Ovary (tissue), 9 donors: ENCODE data around the gene ABCC11. TPM values are rescaled to one million over a fixed set of nuclear protein-coding genes. Genes with fewer than 3 reads are reported as not detected.

Source experiments
- DNase-seq, 5 donors: peaks; one replicate each; pipeline ENCODE4 v3.0.0-alpha.2; 2019 to 2020
- H3K27ac ChIP-seq, 2 donors: fragments of 200-600 bp; one replicate each; pipeline versions ENCODE4 v1.5.1 to v1.8.0; 2019 to 2022
- H3K27me3 ChIP-seq: fragments of 200-600 bp; one replicate; pipeline ENCODE4 v1.8.0; 2022
- H3K36me3 ChIP-seq: fragments of 200-600 bp; sonication (generic); one replicate; pipeline ENCODE4 v1.5.1; 2019
- H3K4me1 ChIP-seq: one replicate; pipeline ENCODE4 v1.8.1; 2013; ENCODE audit warnings: mild to moderate bottlenecking, moderate library complexity; ENCODE audit not compliant: insufficient read depth
- H3K4me3 ChIP-seq: fragments of 200-600 bp; sonication (generic); one replicate; pipeline ENCODE4 v1.5.1; 2017
- H3K9me3 ChIP-seq, 2 donors: fragments of 200-600 bp in 1 of 2; sonication (generic) in 1 of 2; one replicate each; pipeline versions ENCODE4 v1.5.1 to v1.8.1; 2013 to 2019; ENCODE audit warnings: mild to moderate bottlenecking in 1 of 2, moderate library complexity in 1 of 2
- CTCF ChIP-seq, 3 donors: fragments of 450-650 bp in 2 of 3; fragments of 200-600 bp in 1 of 3; IDR thresholded peaks; one replicate each; pipeline versions ENCODE4 v1.5.1 to v1.8.0; 2016 to 2022; ENCODE audit warnings: antibody characterized with exemption in 3 of 3, mild to moderate bottlenecking in 1 of 3
- EP300 ChIP-seq: sonication (generic); formaldehyde crosslinking; IDR thresholded peaks from one replicate; pipeline ENCODE4 v1.6.1; 2017; ENCODE audit warnings: antibody characterized with exemption
- POLR2A ChIP-seq: fragments of 450-650 bp; IDR thresholded peaks from one replicate; pipeline ENCODE4 v1.6.1; 2017; ENCODE audit warnings: antibody characterized with exemption, mild to moderate bottlenecking, moderate library complexity
- WGBS, 3 donors: extraction: QIAGEN DNeasy Blood & Tissue Kit in 1 of 3; methylation state at CpG; one replicate each; pipeline versions ENCODE4 v1.1.5 to v1.1.7; 2013 to 2017; 5-methylcytosine and 5-hydroxymethylcytosine counted together
- intact Hi-C, 4 donors: fragments of 100-400 bp; cut with DNase I; formaldehyde crosslinking; loops; one replicate each; pipeline versions ENCODE4 v1.11.0 to v1.15.1; 2022 to 2023
- polyA plus RNA-seq, 2 donors: library from polyadenylated mRNA; stranded (reverse); fragments of 200-250 nt in 1 of 2; fragments of 350-450 nt in 1 of 2; fragmentation: Illumina TruSeq in 1 of 2; extraction: RNeasy Lipid Tissue Mini Kit (QIAGEN cat#74804) in 1 of 2; gene quantifications; one replicate each; pipeline ENCODE4 v1.2.3, GENCODE V29; 2013 to 2014
- total RNA-seq, 7 donors: library from RNA; depleted of rRNA in 2 of 7; stranded (reverse); fragments of >200 nt in 2 of 7; fragmentation: NEBNext Ultra II Directional in 3 of 7; extraction: Animal tissue kit (Norgen Biotek cat#: 25700) in 3 of 7; gene quantifications; one replicate each; pipeline versions ENCODE4 v1.1.0 to v1.2.4, GENCODE V29; 2016 to 2023
- donor health status: DM: no; HTN: no; CAD: no; lungs with moderate emphysema.
- donor health status: DM: no; HTN: no; CAD: no.
- donor health status: Bipolar disorder and iron deficiency.
- donor health status: DM: yes; HTN: yes; CAD: no.
- donor health status: DM: no; HTN: no; CAD: no.
- donor health status: DM: yes; HTN: yes; CAD: no.

The ABCC11 gene
- total and polyA plus RNA-seq, 9 donors: 0.07 to 5.2 (median 0.22) TPM; not detected in 3

GRCh38 chr16:48291754-48292153 lies 44.4 kb upstream of the ABCC11 start:
- Histone ChIP-seq H3K4me1 (no peaks in the 10 kb centered on the region), H3K27ac (no peak overlapping the region), H3K4me3 (no peak overlapping the region), H3K27me3 (no peaks in the 10 kb centered on the region), H3K9me3 (peaks cover 0 to 6% of the 10 kb centered on the region in 2 donors), H3K36me3 (no peaks in the 10 kb centered on the region)
- TF ChIP-seq POLR2A (no peak), CTCF (IDR thresholded peaks at IDR 0.05) (no peak), EP300 (no peak)
- intact Hi-C loops: no loop called here
- WGBS, 3 donors: 75 to 81% (median 78%) methylated on average over 4 of the region's 4 CpGs
- no peak for DNase-seq

- intact Hi-C loops: no loop called here
- no peaks in the 10 kb centered on the region for H3K36me3 ChIP-seq
- WGBS, 3 donors: 83 to 89% (median 84%) methylated on average over 3 of the region's 3 CpGs
- TF ChIP-seq CTCF (IDR thresholded peaks at IDR 0.05) (no peak), POLR2A (no peak), EP300 (no peak)
- H3K9me3 ChIP-seq: peaks cover 0 to 6% of the 10 kb centered on the region in 2 donors
- no peak for DNase-seq
- no peak overlapping the region for H3K4me3 ChIP-seq
- H3K27me3 ChIP-seq: no peaks in the 10 kb centered on the region
- H3K4me1 ChIP-seq: no peaks in the 10 kb centered on the region
- no peak overlapping the region for H3K27ac ChIP-seq
Observed at GRCh38 chr16:48291303-48291702, 44.0 kb upstream of the ABCC11 start.

- no peak overlapping the region for H3K4me3 ChIP-seq
- TF ChIP-seq POLR2A (no peak), EP300 (no peak), CTCF (IDR thresholded peaks at IDR 0.05) (no peak)
- no peaks in the 10 kb centered on the region for H3K4me1 ChIP-seq
- peaks cover 0 to 6% of the 10 kb centered on the region in 2 donors for H3K9me3 ChIP-seq
- H3K27ac ChIP-seq: no peak overlapping the region
- intact Hi-C loops: no loop called here
- H3K36me3 ChIP-seq: no peaks in the 10 kb centered on the region
- no peaks in the 10 kb centered on the region for H3K27me3 ChIP-seq
- no peak for DNase-seq
Observed at GRCh38 chr16:48287239-48287638, 39.9 kb upstream of the ABCC11 start.

GRCh38 chr16:48284772-48285409 lies 37.6 kb upstream of the ABCC11 start:
- Histone ChIP-seq H3K9me3 (peaks cover 0 to 6% of the 10 kb centered on the region in 2 donors), H3K27ac (no peak overlapping the region), H3K4me3 (no peak overlapping the region), H3K36me3 (no peaks in the 10 kb centered on the region), H3K4me1 (no peaks in the 10 kb centered on the region), H3K27me3 (no peaks in the 10 kb centered on the region)
- WGBS, 3 donors: 95 to 96% (median 95%) methylated on average over 4 of the region's 4 CpGs
- intact Hi-C loops: no loop called here
- TF ChIP-seq CTCF (IDR thresholded peaks at IDR 0.05) (no peak), POLR2A (no peak), EP300 (no peak)
- no peak for DNase-seq
